GM19452 (cell line): ENCODE results near the gene ACOXL.

ENCODE experiments used
- ATAC-seq: cut with Tn5 transposase; IDR thresholded peaks from one replicate; pipeline ENCODE4 v1.9.1; 2021; ENCODE audit not compliant: unreplicated experiment

The ACOXL gene

GRCh38 chr2:110819711-110820110, 87.3 kb downstream of the ACOXL start:
- ATAC-seq, result no peak

- ATAC-seq, result no peak
These were observed 87.8 kb downstream of the ACOXL start for GRCh38 chr2:110820128-110820527.

- ATAC-seq, result no peak
These were observed 90.8 kb downstream of the ACOXL start for GRCh38 chr2:110823165-110823564.

DNA sequence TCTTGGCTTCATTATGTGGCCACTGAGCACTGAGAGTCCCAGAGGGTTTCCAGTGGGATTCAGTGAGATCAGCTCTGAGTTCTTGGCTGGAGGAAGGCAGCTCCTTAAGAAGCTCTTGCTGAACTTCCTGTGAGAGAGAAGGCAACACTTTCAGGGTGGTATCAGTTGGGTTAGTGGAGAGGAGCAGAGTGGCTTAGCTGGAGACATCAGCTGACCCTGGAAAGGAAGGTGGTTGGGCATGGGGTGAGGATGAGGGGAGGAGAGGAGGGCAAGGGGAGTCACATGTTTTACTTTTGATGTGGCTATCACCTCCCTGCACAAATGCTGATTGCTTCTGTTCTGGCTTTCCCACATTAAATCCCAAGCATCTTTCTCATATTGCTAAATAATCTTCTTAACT, 95.1 kb downstream of the ACOXL start:
- no peak for ATAC-seq

- ATAC-seq, result no peak
These were observed 96.0 kb downstream of the ACOXL start for GRCh38 chr2:110828330-110828729.

- ATAC-seq, result no peak
These were observed 97.2 kb downstream of the ACOXL start for GRCh38 chr2:110829413-110830146.

DNA sequence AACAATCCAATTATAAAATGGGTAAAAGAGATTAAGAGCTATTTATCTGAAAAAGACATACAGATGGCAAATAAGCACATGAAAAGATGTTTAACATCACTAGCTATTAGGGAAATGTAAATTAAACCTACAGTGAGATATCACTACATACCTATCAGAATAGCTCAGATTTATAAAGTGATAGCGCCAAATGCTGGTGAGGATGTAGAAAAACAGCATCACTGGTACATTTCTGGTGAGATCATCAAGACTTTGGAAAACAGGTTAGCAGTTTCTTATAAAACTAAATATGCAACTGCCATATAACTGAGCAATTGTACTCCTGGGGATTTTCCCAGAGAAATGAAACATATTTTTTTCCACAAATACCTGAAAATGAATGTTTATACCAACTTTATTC, 100.4 kb downstream of the ACOXL start:
- ATAC-seq, result no peak

- ATAC-seq, result no peak
These were observed 101.9 kb downstream of the ACOXL start for GRCh38 chr2:110834134-110834827.

DNA sequence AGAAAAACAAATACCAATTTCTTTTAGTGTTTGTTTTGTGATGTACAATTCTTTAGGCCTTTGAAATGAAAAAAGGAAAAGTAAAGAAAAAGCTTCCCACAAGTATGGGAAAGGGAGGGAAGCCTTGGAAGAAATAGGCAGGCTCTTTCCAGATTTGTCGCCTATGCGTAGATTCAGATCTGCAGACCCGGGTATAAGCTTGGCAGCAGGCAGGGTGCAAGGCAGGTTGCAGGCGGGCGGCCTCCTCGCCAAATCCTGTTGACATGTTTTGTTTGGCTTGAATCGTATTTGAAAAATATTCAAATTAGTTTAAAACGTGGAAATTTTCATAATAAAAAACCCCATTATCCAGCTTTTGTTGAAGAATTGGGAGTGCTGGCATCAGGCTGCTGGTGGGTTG, 104.3 kb downstream of the ACOXL start:
- ATAC-seq, result no peak

DNA sequence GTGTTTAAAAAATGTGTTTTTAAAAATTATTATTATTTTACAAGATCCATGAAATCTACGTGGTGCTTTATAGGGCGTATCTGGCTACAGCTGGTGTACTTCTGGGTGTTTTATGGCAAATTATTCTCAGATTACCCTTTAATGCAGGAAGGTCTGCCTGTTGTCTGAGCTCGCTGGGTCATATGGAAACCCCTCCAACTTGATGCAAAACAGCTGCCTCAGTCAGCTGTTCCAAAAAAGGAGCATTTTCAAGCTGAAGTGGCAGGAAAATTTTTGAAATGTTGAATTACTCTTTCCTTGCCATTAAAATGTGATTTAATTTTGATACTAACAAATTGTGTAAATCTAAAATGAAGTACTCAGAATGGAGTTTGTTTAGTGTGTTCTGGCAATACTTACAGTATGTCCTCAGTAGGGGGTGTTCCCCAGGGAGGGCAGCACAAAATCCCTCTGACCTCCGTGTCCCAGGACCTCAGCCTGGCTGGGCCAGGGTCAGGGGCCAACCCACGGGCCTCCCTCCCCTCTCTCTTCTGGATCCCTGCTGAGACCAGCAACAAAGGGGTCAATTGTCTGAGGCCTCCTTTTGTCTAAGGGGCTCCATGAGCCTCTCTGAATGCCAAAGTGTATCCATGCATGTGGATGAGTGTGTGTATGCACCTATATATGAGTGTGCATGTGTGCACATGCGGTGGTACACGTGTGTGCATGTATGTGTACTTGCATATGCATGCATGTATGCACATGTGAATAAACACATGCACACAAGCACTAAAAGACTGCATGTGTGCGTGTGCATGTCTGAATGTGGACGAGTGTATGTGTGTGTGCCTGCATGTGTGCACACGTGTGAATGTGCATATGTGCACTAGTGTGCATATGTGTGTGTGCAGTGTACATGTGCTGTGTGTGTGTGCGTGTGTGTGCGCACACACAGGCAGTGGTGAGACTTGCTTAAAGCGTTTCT, 105.4 kb downstream of the ACOXL start:
- ATAC-seq, result no peak

- no peak for ATAC-seq
These were observed 106.4 kb downstream of the ACOXL start for GRCh38 chr2:110838657-110839384.

DNA sequence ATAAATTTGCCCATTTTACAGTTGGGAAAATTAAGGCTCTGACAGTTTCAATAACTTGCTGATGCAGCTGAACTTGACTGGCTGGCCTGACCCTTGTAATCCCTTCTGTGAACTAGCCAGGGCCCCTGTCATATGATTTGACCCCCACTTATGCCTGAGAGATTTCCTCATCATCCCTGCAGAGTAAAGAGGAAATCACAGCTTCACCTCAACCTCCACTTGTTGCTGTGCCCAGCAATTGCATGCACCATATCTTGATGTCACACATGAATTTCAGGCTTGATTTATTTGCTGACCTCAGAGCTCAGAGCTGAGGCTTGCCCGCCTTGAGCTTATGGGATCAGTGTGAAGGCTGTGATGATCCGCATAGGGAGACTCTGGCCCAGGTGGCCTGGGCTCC, 108.1 kb downstream of the ACOXL start:
- no peak for ATAC-seq

- no peak for ATAC-seq
These were observed 109.7 kb downstream of the ACOXL start for GRCh38 chr2:110842048-110842447.

GRCh38 chr2:110843496-110843895, 111.1 kb downstream of the ACOXL start:
- no peak for ATAC-seq

GRCh38 chr2:110843959-110844510, 111.7 kb downstream of the ACOXL start:
- no peak for ATAC-seq

DNA sequence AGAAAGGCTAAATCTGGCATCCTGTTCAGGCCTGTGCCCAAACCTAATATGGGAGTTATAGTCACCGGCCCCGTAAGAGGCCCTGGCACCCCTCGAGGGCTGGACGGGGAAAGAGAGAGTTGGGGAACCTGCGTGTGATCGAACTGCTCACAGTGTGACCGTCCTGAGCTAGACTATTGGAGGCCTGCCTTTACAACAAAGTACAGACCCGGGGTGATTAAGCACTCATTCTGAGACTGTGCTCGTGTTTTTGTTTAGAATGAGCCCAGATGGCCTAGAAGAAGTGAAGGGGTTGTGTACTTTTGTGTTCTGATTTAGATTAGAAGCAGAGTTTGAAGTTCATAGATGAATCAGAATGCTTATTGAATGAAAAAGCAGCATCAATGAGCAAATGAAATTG, 115.3 kb downstream of the ACOXL start:
- no peak for ATAC-seq

DNA sequence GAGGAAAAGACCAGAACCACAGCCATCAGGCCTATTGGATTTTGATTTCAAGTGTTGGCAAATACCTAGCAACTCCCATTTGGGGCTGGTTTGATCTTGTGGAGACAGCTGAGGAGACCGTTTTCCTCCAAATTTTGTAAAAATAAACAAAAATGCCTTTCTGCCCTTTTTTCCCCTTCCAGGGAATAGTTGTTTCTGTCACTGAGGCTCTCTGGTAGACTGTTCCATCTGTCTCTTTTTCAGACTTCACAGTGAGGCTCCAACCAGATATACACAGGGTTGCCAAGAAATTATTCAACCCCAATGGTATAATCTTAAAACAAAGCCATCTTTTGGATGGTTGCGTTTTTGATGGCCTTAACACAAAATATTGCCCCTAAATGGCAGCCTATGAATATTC, 115.7 kb downstream of the ACOXL start:
- no peak for ATAC-seq

- no peak for ATAC-seq
These were observed 116.2 kb downstream of the ACOXL start for GRCh38 chr2:110848519-110849030.

DNA sequence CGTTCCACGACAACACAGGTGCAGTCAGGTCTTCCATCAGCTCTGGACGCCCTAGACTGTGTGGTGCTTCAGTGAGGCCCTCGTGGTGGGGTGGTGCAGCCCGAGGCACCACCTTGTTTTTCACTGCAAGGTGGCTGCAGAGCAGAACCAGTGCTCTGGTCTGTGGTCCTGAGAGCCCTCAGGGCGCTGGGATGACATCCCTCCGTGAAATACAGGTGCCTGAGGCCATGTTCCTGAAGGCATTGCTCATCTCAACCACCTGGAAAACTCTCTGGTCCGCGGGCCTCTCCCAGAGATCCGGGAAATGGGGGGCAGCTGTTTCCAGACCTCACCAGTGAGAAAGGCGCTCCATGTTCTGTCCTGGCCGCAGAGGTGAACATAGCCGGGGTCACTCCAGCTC, 119.2 kb downstream of the ACOXL start:
- no peak for ATAC-seq

DNA sequence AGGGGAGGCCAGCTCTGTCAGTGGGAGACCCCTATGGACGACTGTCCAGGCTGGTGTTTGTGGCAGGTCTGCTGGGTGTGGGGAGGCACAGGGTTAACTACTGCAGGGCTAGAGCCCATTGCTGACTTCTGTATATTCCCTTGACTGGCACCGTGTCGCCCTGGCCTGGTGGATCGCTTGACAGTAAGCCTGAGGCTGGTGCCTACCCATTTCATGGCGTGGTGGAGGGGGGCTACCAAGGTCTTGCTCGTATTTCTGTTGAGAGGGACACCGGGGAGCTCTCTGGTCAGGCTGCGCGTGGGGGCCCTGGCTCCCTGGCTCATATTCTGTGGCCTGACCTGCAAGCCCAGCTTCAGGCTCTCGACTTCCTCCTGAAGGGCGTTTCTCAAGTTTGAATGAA, 119.7 kb downstream of the ACOXL start:
- ATAC-seq, result no peak
